Measurements from ENCODE around the gene INO80E. TPM values are rescaled to one million over a fixed set of nuclear protein-coding genes. Genes with fewer than 3 reads are reported as not detected.

INO80E gene
- total and polyA plus RNA-seq, 2 of the 8 experiments (the other 6 are each of a cell fraction or from before 2014, with no cell fraction given) = 43.0 to 91.2 TPM

DNA sequence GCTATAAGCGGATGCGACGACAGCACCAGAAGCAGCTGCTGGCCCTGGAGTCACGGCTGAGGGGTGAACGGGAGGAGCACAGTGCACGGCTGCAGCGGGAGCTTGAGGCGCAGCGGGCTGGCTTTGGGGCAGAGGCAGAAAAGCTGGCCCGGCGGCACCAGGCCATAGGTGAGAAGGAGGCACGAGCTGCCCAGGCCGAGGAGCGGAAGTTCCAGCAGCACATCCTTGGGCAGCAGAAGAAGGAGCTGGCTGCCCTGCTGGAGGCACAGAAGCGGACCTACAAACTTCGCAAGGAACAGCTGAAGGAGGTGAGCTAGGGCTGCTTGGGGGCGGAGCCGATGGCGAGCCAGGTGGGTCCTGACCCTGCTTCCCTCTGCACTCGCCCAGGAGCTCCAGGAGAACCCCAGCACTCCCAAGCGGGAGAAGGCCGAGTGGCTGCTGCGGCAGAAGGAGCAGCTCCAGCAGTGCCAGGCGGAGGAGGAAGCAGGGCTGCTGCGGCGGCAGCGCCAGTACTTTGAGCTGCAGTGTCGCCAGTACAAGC lies 10.7 kb upstream of the INO80E start (continued):
- TF ChIP-seq, protein P1, sequence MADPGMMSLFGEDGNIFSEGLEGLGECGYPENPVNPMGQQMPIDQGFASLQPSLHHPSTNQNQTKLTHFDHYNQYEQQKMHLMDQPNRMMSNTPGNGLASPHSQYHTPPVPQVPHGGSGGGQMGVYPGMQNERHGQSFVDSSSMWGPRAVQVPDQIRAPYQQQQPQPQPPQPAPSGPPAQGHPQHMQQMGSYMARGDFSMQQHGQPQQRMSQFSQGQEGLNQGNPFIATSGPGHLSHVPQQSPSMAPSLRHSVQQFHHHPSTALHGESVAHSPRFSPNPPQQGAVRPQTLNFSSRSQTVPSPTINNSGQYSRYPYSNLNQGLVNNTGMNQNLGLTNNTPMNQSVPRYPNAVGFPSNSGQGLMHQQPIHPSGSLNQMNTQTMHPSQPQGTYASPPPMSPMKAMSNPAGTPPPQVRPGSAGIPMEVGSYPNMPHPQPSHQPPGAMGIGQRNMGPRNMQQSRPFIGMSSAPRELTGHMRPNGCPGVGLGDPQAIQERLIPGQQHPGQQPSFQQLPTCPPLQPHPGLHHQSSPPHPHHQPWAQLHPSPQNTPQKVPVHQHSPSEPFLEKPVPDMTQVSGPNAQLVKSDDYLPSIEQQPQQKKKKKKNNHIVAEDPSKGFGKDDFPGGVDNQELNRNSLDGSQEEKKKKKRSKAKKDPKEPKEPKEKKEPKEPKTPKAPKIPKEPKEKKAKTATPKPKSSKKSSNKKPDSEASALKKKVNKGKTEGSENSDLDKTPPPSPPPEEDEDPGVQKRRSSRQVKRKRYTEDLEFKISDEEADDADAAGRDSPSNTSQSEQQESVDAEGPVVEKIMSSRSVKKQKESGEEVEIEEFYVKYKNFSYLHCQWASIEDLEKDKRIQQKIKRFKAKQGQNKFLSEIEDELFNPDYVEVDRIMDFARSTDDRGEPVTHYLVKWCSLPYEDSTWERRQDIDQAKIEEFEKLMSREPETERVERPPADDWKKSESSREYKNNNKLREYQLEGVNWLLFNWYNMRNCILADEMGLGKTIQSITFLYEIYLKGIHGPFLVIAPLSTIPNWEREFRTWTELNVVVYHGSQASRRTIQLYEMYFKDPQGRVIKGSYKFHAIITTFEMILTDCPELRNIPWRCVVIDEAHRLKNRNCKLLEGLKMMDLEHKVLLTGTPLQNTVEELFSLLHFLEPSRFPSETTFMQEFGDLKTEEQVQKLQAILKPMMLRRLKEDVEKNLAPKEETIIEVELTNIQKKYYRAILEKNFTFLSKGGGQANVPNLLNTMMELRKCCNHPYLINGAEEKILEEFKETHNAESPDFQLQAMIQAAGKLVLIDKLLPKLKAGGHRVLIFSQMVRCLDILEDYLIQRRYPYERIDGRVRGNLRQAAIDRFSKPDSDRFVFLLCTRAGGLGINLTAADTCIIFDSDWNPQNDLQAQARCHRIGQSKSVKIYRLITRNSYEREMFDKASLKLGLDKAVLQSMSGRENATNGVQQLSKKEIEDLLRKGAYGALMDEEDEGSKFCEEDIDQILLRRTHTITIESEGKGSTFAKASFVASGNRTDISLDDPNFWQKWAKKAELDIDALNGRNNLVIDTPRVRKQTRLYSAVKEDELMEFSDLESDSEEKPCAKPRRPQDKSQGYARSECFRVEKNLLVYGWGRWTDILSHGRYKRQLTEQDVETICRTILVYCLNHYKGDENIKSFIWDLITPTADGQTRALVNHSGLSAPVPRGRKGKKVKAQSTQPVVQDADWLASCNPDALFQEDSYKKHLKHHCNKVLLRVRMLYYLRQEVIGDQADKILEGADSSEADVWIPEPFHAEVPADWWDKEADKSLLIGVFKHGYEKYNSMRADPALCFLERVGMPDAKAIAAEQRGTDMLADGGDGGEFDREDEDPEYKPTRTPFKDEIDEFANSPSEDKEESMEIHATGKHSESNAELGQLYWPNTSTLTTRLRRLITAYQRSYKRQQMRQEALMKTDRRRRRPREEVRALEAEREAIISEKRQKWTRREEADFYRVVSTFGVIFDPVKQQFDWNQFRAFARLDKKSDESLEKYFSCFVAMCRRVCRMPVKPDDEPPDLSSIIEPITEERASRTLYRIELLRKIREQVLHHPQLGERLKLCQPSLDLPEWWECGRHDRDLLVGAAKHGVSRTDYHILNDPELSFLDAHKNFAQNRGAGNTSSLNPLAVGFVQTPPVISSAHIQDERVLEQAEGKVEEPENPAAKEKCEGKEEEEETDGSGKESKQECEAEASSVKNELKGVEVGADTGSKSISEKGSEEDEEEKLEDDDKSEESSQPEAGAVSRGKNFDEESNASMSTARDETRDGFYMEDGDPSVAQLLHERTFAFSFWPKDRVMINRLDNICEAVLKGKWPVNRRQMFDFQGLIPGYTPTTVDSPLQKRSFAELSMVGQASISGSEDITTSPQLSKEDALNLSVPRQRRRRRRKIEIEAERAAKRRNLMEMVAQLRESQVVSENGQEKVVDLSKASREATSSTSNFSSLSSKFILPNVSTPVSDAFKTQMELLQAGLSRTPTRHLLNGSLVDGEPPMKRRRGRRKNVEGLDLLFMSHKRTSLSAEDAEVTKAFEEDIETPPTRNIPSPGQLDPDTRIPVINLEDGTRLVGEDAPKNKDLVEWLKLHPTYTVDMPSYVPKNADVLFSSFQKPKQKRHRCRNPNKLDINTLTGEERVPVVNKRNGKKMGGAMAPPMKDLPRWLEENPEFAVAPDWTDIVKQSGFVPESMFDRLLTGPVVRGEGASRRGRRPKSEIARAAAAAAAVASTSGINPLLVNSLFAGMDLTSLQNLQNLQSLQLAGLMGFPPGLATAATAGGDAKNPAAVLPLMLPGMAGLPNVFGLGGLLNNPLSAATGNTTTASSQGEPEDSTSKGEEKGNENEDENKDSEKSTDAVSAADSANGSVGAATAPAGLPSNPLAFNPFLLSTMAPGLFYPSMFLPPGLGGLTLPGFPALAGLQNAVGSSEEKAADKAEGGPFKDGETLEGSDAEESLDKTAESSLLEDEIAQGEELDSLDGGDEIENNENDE (IDR thresholded peaks at IDR 0.05; ENCODE audit: insufficient replicate concordance, low read length) = no peak
- TF ChIP-seq RNF2 (IDR thresholded peaks at IDR 0.05; ENCODE audit: borderline replicate concordance, low read depth, low read length, missing control alignments, poor library complexity, severe bottlenecking) = no peak
